KOPT-K1 (cell line): ENCODE results near the gene P2RY2.
"Not testable (repeated sequence)": the region's sequence is repeated elsewhere in the genome, so short reads cannot be mapped to it uniquely, and the experiment has no call there.

Source experiments
- H3K27ac ChIP-seq: fragments of 200-600 bp; sonication (generic); 2 replicates; pipeline ENCODE4 v1.5.1; 2016; ENCODE audit warnings: antibody characterized with exemption, mild to moderate bottlenecking, low read depth, low read length; ENCODE audit not compliant: poor library complexity, severe bottlenecking
- H3K36me3 ChIP-seq: fragments of 200-600 bp; sonication (generic); 2 replicates; pipeline ENCODE4 v1.5.1; 2017; ENCODE audit warnings: antibody characterized with exemption, mild to moderate bottlenecking, low read length, moderate library complexity; ENCODE audit not compliant: insufficient read depth
- H3K9me3 ChIP-seq: fragments of 200-600 bp; sonication (generic); 2 replicates; pipeline ENCODE4 v1.5.1; 2017; ENCODE audit warnings: antibody characterized with exemption, low read length, mild to moderate bottlenecking; ENCODE audit not compliant: insufficient read depth, poor library complexity, severe bottlenecking

The P2RY2 gene

DNA sequence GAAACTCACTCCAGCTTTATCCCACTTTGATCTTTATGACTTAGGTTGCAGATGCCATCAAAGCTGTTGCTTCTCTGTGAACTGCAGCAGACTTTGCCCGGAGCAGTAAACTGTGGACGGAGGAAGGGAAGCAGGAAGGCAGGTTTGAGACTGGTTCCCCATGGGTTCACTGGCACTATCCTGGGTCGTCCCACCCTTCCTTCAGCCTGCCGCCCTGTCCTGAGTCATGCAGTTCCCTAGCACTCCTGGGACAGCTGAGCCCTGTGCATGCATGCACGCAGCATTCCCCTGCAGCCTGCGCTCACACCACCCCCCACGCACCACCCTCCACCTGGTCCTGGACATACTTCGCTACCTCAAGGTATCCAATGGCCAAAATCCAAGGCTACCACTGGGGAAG is 23.5 kb upstream of the P2RY2 start:
- H3K27ac ChIP-seq: no peak overlapping the region
- H3K36me3 ChIP-seq: no peaks in the 10 kb centered on the region
- no peaks in the 10 kb centered on the region for H3K9me3 ChIP-seq

- Histone ChIP-seq H3K27ac (no peak overlapping the region), H3K36me3 (no peaks in the 10 kb centered on the region), H3K9me3 (no peaks in the 10 kb centered on the region)
Measured at GRCh38 chr11:73195191-73196007, 22.7 kb upstream of the P2RY2 start.

- Histone ChIP-seq H3K9me3 (no peaks in the 10 kb centered on the region), H3K36me3 (no peaks in the 10 kb centered on the region), H3K27ac (no peak overlapping the region)
Measured at GRCh38 chr11:73196576-73196975, 21.5 kb upstream of the P2RY2 start.

DNA sequence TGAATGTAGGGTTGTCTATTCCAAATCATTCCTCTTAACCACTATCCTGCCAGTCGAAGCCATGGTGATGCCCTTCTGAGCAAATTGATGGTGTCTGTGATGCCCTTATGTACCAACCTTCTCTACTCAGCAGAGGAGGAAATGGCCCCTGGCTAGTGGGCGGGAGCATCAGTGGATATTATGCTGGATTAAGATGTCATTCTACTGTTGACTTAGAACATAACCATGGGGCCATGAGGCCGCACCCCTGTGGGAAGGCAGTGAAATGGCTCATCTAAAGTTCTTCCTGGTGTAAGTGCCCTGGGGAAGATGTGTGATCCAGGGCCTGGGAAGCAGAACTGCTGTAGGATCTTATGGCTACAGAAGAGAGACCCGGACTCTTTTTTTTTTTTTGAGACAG is 20.7 kb upstream of the P2RY2 start:
- H3K9me3 ChIP-seq: no peaks in the 10 kb centered on the region
- no peak overlapping the region for H3K27ac ChIP-seq
- H3K36me3 ChIP-seq: no peaks in the 10 kb centered on the region

DNA sequence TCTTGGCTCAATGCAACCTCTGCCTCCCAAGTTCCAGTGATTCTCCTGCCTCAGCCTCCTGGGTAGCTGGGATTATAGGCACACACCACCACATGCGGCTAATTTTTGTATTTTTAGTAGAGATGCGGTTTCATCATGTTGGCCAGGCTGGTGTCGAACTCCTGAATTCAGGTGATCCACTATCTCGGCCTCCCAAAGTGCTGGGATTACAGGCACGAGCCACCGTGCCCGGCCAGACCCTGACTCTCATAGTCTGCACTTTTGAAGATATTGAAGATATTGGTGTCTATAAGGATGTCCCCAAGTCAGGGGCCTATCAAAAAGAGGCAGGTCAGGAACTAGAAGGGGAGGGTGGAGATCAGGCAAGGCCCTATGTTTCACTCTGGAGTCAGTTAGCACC is 20.3 kb upstream of the P2RY2 start:
- not testable (repeated sequence) for H3K9me3 ChIP-seq, H3K27ac ChIP-seq, H3K36me3 ChIP-seq

DNA sequence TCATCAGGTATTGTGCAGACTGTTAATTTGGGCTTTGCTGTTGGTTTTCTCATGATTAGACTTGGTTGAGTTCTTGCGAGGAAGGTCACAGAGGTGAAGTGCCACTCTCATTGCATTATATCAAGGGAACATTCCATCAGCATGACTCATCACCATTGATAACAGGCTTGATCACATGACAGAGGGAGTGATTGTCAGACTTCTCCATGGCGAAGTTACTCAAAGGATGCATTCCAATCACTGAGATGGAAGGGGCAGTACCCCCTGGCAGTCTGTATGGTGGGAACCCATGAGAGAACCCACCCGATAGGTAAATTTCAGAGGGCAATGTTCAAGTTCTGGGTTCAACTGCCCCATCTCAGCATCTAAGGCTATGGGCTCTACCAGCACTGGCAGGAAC is 19.4 kb upstream of the P2RY2 start:
- no peaks in the 10 kb centered on the region for H3K9me3 ChIP-seq
- no peaks in the 10 kb centered on the region for H3K36me3 ChIP-seq
- H3K27ac ChIP-seq: no peak overlapping the region

DNA sequence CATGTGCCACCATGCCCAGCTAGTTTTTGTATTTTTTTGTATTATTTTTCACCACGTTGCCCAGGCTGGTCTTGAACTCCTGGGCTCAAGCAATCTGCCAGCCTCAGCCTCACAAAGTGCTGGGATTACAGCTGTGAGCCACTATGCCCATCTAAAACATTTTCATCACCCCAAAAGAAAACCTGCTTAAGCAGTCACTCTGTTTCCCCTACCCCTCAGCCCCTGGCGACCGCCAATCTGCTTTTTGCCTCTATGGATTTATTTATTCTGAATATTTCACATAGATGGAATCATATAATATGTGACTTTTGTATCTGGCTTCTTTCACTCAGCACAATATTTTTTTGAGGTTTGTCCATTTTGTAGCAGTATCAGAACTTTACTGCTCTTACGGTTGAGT is 18.6 kb upstream of the P2RY2 start:
- Histone ChIP-seq H3K36me3 (no peaks in the 10 kb centered on the region), H3K27ac (no peak overlapping the region)

GRCh38 chr11:73200256-73200655 is 17.8 kb upstream of the P2RY2 start:
- Histone ChIP-seq H3K36me3 (no peaks in the 10 kb centered on the region), H3K27ac (no peak overlapping the region), H3K9me3 (no peaks in the 10 kb centered on the region)

More for the DNA sequence above, 18.6 kb upstream of the P2RY2 start:
- H3K9me3 ChIP-seq: no peaks in the 10 kb centered on the region

DNA sequence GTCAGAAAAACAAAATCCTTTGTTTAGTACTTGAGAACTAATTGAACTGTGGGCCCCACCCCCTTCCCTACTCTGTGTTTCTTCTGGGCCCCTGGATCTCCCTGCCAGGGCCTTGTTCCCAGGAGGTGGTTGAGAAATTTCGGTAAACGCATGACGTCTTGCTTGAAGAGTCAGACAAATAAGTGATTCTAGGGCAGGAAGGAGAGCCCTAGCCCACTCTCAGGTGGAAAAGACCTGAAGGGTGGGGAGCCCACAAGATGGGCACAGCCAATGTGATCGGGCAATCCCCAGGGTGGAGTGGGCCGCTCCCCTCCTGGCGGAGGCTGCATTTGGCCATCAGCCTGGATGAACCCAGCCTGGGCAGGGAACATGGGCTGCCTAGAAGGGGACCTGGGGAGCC is 16.8 kb upstream of the P2RY2 start:
- Histone ChIP-seq H3K9me3 (no peaks in the 10 kb centered on the region), H3K27ac (no peak overlapping the region), H3K36me3 (no peaks in the 10 kb centered on the region)

GRCh38 chr11:73201888-73202780 is 15.9 kb upstream of the P2RY2 start:
- H3K36me3 ChIP-seq: no peaks in the 10 kb centered on the region
- no peak overlapping the region for H3K27ac ChIP-seq
- H3K9me3 ChIP-seq: no peaks in the 10 kb centered on the region

- Histone ChIP-seq H3K36me3 (no peaks in the 10 kb centered on the region), H3K27ac (no peak overlapping the region), H3K9me3 (no peaks in the 10 kb centered on the region)
Measured at GRCh38 chr11:73203322-73203721, 14.8 kb upstream of the P2RY2 start.

GRCh38 chr11:73203790-73204189 is 14.3 kb upstream of the P2RY2 start:
- H3K27ac ChIP-seq: no peak overlapping the region
- H3K9me3 ChIP-seq: no peaks in the 10 kb centered on the region
- no peaks in the 10 kb centered on the region for H3K36me3 ChIP-seq

DNA sequence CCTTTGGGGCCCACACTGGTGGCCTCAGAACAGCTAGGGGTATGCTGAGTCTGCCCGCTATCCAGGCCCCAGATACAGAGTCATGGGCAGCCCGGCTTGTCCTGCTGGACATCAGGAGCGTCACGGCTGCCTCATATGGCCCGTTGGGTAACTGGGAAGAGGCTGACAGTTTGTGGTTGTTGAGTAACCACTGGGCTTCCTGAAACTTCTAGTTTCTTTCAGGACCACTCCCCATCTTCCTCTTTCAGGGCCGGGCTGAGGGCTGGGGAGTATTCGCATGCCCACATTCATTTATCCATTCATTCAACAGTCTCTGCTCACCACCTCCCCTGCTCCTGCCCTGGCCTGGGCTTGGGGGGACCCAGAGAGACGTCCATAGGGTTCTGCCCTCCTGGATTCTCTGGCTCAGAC is 13.4 kb upstream of the P2RY2 start:
- H3K36me3 ChIP-seq: no peaks in the 10 kb centered on the region
- H3K9me3 ChIP-seq: no peaks in the 10 kb centered on the region
- H3K27ac ChIP-seq: no peak overlapping the region

DNA sequence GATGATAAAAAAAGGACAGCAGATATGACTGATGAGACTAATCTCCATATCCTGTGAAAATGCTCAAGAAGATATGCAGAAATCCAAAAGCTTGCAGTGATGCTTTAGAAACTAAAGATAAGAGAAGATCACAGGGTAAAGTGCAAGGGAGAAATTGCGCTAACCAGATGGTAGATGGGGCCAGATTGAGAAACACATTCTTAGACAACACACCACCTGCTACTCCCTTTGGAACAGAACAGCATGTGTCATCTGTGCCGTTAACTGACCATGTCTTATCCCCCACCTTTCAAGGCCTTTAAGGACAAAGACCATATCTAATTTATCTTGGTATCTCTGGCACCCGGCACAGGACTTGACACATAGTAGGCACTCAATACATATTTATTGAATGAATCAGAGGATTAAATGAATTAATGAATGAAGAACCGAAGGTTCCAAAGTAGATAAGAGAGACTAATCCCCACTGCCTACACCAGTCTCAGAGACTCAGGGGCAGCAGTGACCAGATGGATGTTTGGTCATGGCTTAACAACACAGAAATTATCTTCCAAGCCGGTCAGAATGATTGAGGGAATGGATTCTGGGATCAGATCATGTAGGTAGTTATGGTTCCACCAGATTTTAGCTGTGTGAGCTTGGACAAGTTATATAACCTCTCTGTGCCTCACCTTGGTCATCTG is 12.3 kb upstream of the P2RY2 start:
- Histone ChIP-seq H3K36me3 (no peaks in the 10 kb centered on the region), H3K27ac (no peak overlapping the region), H3K9me3 (no peaks in the 10 kb centered on the region)

DNA sequence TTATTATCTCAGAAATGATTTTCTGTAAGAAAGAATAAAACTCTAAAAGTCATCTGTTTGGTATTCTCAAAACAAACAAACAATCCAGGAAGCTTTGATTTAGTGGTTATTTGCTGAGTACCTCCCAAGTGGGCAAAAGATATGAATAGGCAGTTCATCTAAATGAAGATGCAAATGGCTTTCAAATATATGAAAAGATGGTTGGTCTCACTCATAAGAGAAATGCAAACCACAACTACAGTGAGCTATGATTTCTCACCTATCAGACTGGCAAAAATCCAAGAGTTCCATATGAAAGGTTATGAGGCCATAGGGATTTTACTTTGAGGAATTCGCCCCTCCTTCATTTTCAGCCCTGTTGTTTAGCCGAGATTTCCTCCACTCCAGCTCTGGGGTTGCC is 11.3 kb upstream of the P2RY2 start:
- Histone ChIP-seq H3K36me3 (no peaks in the 10 kb centered on the region), H3K27ac (no peak overlapping the region), H3K9me3 (no peaks in the 10 kb centered on the region)
